Mucosa of gallbladder (tissue), 1 donor: Measurements from ENCODE around the gene NR2C2AP. TPM values are rescaled to one million over a fixed set of nuclear protein-coding genes. Genes with fewer than 3 reads are reported as not detected.

Experiments
- DNase-seq: peaks from one replicate; pipeline ENCODE4 v3.0.0-alpha.2; 2020; ENCODE audit warnings: low spot score
- total RNA-seq: library from RNA; stranded (reverse); gene quantifications from one replicate; pipeline ENCODE4 v1.2.1, GENCODE V29; 2021
- donor health status: DM: no; HTN: no; CAD: no.

The NR2C2AP gene
- total RNA-seq, 1 donor from 2014 or later: 12.9 TPM

DNA sequence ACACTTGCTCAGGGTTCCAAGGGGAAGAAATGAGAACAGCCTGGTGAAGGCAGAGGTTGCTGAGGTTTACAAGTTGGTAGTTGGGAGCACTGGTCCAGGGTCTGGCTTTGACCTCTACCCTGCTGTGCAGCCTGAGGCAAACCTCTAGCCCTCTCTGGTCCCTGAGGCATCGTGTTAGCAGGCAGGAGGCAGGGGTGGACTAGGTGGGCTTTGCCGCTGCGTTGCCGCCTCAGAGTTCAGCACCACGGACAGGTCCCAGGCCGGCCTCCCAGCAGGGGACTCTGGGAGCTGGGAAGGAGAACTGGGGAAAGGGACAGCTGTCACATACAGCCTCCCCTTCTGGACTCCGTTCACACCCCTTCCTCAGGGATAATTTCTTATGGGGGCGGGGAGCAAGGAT lies 11.7 kb upstream of the NR2C2AP start:
- DNase-seq: peak; percentile 20

DNA sequence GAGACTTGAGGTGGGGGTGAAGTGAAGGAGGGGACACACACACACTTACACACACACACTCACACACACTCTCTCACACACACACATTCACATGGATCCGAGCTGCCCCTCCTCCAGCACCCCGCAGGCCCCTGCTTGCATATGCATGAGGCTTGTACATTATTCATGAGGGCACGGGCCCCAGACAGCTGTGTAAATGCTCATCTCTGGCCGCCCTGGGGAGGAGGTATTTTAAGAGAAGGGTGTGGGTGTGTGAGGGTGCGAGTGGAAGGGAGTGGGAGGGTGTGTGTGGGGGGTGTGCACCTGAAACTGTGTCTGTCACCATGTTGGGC lies 10.9 kb upstream of the NR2C2AP start:
- no peak for DNase-seq

DNA sequence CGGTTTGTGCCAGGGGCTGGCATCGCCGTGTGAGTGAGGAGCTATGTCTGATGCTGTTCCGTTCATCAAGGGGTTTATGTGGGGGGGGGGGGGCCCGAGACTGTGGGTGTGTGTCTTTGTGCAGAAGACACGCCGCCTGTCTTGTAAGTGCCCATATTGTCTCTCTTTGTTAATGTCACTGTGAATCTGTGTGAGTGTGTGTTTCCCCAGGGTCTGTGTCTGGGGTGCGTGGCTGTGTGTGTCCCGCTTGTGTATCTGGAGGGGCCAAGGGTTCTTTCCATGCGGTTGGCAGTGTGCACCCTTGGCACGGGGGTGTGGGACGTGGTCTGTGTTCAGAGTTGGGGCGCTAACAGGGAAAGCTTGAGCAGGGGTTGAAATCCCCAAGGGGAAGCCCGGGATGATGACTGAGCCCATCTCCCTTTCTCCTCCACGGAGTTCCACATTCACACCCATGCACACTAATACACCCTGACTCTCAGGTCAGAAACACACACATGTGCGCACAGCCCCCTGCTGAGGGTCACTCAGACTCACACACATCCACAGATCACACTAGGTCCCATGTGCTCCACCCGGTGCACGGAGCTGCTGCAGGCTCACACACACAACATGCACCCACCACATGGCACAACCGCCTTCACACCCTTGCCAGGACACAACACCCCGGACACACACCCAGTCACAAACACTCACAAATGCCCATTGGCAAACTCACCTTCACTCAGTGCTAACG lies 10.4 kb upstream of the NR2C2AP start:
- DNase-seq: no peak

DNA sequence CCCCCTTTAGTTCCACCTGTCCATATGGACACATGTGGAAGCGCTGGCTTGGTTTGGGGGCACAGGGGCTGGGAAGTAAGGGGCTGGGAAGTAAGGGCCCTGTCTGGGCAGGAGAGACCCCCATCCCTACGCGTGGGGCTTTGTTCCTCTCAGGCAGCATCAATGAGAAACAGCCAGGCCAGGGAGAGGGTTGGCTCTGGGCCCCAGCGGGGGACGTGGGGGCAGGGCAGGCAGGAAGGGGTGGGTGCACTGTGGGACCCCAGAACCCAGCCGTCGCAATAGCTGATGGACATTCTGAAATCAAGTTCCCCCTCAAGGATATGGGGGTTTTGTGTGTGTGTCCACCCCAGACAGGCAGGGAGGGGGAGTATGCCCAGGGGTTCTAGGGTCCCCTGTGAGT lies 9.7 kb upstream of the NR2C2AP start:
- DNase-seq: no peak

DNA sequence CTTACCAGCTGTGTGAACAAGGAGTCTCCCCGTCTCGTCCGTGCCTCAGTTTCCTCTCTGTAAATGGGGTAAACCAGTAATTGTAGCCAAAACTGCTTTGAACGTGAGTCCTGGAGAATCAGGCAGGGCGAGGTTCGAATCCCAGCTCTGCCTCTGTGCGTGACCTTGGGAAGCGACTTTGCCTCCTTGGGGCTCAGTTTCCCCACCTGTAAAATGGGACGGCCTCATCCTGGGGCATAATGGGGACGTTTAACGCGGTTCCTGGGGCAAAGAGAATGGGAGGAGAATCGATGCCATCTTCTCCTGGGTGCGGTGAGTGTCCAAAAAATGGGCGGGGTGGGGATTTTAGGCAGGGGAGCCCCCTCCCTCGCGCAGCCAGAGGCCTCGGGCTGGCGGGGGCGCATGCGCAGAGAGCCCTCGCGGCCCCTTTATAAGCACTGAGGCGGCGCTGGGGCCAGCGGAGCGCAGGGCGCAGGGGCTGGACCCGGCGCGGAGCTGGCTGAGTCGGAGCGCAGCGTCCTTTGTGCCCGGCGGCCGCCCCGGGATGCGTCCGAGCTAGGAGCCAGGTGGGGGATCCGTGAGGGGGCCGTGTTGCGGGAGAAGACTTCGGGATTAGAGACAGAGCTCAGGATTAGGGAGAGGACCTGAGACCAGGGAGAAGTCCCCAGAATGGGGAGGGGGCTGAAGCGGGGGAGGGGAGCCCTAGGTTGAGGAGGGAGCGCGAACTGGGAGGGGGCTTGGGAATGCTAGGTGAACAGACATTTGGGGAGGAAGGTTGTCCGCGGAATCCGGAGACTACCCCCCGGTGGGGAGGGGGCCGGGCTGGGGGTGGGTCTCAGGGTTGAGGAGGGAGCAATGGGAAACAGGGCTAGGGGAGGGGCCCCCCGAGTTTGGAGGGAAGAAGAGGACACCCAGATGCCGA lies 8.5 kb upstream of the NR2C2AP start, which contains the start of gene NCAN:
Gene NCAN (plus strand): TSS at position 460 of the 922 bp plus-strand sequence. CDS start 4,996 bp downstream, outside the sequence.
- DNase-seq: no peak

DNA sequence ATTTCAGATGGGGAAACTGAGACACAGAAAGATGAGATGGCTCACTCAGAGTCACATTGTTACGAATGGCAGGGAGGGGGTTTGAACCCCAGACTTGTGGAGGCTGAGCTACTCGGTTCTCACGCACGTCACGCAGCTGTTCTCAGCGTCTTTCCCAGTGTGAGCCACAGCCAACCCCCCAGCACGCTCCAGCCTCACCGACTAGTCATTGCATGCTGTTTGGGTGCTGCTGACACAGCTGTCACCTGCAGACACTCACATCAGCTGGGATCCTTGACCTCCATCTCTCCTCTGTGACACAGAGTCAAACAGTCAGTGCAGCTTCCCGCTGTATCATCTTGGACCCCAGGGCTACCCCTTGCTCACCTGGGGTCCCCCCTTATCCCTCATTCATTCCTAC lies 6.2 kb upstream of the NR2C2AP start:
- no peak for DNase-seq

DNA sequence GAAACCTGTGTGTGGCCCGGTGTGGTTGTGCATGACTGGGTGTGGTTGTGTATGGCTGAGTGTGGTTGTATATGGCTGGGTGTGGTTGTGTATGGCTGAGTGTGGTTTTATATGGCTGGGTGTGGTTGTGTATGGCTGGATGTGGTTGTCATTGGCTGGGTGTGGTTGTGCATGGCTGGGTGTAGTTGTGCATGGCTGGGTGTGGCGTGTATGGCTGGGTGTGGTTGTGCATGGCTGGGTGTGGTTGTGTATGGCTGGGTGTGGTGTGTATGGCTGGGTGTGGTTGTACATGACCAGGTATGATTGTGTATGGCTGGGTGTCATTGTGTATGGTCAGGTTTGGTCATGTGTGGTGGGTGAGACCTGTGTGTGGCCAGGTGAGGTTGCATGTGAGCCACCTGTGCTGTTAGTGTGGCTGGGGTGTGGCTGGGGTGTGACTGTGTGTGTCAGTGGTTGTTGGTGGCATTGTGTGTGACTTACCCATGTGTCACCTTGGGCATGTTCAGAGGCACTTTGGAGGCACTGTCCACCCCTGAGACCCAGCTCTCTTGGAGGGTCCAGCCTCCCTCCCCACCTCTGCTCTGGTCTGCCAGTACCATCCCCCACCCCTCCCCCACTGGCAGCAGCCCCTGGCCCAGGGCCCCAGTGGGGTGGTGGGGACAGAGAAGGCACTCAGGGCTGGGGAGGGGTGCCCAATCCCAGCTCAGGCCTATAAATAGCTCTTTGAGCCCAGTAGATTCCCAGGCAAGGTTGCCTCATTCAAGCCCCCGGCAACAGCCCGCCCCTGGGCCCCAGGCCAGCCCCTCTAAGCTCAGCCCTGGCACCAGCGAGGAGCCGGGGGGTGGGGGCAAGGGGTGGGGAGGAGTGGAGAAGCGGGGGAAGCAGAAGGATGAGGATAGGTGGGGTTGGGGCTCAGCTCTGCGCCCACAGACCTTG lies 4.7 kb upstream of the NR2C2AP start:
- DNase-seq: no peak

DNA sequence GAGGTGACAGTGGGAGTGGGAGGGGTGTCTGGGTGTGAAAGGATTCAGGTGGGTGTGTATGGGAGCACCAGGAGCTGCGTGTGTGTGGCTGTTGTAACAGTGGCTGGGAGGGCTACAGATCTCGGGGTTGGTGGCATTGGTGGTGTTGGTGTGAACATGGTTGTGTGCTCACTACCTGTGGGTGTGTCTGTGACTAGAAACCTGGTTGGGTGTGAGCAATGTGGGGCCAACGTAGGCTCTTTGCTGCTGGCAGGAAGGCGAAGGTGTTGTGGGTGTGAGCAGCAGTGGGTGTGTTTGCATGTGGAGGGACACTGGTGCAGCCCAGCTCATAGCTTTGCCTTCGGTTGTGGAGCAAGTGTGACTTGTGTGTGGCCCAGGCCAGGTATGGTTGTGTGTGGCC lies 3.7 kb upstream of the NR2C2AP start:
- no peak for DNase-seq

DNA sequence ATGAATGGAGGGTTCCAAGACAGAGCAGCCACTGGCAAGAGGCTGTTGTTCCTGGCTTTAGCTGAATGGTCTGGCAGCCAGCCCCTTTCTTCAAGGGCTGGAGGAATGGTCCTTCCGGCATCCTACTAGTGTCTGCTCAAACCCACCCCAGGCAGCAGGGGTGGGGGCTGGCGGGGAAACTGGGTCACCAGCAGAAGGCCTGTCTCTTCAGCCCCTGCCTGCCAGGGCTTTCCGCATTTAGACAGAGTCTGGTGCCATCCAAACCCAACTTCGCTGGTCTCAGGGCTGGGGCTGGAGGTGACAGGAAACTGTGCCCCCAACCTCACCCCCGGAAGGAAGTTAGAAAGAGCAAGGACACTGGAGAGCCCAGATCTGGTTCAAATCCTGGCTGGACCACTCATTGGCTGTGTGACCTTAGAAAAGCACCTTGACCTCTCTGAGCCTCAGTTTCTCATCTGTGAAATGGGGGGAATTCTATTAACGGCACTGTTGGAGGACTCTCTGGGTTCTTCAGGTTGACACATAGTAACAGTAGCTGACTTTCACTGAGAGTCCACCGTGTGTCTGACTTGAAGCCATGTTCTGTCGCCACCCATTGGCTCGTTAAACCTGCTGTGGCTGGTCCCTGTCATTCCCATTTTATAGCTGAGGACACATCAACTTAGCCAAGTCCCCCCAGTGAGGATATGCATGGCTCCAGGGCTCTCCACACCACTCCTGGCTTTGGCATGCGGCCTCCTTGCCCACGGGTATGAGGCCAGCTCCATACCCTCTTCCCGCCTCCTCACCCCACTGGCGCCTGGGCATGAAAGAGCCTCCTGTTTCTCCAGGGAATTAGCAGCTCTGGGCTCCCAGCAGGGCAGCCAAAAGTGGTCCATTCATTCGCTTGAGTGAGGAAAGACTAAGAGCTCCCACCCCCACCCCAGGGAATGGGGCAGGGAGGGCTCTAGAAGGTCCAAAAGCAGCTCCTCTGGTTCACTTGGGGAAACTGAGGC lies 2.5 kb upstream of the NR2C2AP start:
- DNase-seq: no peak

DNA sequence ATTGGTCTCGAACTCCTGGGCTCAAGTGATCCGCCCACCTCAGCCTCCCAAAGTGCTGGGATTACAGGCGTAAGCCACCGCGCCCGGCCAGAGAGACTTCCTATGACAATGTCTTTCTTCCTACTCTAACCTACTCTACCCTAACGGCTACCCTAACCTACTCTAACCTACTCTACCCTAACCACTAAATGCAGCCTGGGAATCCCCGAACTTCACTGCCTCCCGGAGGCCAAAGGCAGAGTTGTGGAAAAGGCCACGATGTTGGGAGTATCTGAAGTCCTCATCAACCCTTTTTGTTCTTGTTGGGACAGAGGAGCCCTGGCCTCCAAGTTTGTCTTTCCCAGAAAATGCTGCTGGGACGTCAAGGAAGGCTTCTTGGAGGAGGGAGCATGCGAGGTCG lies 967 bp upstream of the NR2C2AP start:
- DNase-seq: no peak

DNA sequence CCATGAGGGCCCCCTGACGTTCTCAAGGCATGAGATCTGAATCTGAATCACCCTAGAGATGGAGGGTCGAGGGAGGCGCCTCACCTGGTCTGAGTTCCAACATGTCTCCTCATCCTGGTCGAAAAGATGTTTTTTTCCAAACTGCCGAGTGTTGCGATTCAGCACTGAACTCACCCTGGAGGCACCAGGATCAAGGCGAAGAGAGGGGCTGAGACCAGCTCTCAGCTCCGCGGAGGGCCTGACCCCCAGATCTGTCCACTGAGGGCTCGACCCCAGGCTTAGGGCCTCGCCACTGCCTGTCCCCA lies 555 bp downstream of the NR2C2AP start:
- DNase-seq: no peak

DNA sequence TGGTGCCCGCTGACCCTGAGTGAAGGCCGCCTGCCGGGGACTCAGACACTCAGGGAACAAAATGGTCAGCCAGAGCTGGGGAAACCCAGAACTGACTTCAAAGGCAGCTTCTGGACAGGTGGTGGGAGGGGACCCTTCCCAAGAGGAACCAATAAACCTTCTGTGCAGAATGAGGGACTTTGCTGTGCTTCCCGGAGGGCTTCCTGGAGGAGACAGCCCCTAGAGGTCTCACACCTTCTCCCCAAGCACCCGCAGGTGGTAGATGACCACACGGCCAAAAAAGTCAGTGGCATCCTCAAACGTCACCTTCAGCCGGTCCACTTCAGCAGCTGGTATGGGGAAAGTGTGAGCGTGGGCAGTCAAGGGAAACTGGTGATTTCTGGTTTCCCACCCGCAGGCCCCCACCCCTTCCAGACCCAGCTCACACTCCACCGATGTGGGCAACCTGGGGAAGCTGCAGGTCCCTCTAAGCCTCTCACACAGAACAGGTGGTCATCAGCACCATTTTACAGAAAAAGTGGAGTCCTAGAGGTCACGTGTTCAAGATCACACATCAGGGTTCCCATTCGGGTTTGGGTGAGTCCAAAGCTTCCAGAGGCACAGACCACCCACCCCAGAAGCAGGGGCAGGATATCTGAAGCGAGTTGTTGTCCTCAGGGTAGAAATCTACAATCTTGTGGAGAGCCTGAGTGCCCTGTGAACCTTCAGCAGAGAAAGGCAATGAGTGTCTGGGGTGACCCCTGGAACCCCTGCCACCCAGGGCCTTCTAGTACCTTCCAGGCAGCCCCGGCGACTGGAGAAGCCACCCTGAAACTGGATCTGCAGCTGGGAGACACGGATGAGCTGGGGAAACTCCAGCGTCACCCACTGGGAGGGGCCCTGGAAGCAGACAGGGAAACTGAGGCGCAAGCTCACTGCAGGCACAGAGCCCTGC lies 1.2 kb downstream of the NR2C2AP start:
- no peak for DNase-seq

DNA sequence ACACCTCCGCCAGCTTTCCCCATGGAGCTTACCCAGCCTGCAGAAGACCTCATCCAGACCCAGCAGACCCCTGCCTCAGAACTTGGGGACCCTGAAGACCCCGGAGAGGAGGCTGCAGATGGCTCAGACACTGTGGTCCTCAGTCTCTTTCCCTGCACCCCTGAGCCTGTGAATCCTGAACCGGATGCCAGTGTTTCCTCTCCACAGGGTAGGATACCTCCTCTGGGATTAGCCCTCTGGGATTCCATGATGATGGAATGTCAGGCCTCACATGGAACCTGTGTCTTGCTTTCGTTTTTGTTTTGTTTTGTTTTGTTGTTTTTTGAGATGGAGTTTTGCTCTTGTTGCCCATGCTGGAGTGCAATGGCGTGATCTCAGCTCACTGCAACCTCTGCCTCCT lies 9.3 kb downstream of the NR2C2AP start:
- DNase-seq: no peak

DNA sequence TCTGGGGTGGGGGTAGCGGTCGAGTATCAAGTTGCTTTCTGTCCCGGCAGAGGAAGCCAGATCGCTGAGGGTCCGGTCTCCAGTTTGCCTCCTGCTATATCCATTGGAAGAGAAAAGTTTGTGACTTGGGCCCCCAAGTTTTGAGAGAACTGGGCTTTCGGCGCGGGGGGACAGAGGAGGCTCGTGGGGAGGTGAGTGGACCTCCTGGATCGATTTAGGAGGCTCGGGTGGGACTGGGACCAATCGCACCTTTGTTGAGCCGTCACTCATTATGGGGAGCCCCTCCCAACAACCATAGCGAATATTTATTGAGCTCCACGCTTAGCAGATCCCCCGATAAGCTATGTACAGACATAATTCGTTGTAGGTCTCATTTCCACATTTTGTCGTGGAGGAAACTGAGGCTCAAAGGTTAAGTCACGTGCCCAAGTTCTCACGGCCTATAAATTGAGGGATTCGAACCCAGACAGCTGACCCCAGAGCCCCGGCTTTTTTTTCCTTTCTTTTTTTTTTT lies 10.2 kb downstream of the NR2C2AP start:
- no peak for DNase-seq

DNA sequence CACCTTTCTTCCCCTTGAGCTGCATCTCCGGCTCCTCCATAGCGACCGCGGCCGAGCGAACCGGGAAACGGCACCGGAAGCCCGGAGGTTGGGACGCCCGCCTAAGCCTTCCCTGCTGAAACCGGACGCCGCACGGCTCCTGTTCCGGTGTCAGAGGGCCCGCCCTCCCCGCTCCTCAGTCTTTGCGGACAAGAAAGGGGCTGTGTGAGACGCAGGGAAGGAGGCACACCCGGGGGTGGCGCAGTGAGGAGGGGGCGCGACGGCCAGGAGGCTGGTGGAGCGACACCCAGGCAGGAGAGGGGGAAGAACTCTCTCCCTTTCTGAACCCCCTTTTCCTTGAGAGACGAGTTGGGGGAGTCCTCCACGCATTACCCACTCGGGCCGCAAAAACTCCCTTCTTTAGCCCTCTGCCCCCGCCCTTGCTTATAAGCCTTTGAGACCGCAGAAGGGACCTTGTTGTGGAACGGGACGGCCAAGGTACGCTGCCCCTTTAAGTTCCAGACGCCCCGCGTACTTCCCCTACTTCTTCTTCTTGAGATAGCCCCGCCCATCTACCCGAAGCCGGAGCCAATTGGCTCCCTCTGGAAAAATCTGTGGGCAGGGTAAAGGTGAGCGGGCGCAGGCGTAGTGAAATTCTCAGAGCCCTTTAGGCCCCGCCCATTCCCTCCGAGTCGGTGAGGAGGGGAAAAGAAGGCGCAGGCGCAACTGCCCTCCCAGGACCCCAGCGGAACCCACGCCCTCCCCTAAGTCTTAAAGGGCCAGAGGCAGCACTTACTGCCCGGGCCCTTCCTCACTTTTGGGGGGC lies 10.9 kb downstream of the NR2C2AP start, which contains the start of the genes BORCS8 and RFXANK:
Gene BORCS8 (minus strand): TSS at position 75 of the 805 bp plus-strand sequence. CDS start 35 bp downstream, at position 40.
Gene RFXANK (plus strand): TSS at position 181 of the 805 bp plus-strand sequence. CDS start 1,689 bp downstream, outside the sequence.
- DNase-seq: peak; percentile 100

DNA sequence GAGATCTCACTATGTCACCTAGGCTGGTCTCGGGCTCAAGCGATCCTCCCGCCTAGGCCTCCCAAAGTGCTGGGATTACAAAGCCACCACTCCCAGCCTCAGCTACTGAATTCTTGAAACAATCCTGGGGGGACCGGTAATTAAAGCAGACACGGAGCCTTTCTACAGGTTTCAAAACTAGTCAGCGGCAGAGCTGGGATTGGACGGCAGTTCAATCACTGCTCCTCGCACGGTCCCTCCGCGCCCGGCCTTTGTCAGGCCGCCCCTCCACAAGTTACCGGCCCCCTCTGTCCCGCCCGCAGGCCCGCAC lies 11.5 kb downstream of the NR2C2AP start:
- DNase-seq: no peak

DNA sequence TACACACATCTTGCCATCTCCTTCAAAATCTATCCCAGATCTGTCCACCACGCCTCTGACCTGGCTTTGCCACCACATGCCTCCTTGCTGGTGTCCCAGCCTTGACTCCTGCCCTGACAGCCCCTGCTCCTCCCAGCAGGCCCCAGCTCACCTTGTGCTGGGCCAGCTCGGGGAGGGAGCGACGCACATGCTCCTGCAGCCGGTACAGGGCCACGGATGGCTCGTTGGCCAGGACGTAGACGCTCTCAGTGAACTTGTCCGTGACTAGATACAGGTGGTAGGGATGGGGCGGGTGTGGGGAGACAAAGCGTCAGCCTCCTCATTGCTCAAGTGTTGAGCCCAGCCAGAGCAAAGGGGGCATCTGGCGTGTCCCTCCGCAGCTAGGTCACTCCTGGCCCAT lies 16.5 kb downstream of the NR2C2AP start:
- no peak for DNase-seq
